GM03348 (cell line): ENCODE results near the gene MYO3B.
"Not testable (repeated sequence)": the region's sequence is repeated elsewhere in the genome, so short reads cannot be mapped to it uniquely, and the experiment has no call there.

Experiments used
- DNase-seq: peaks from one replicate; pipeline ENCODE4 v3.0.0; 2012; ENCODE audit warnings: low spot score

Gene MYO3B

GRCh38 chr2:170262806-170263205 lies 84.9 kb downstream of the MYO3B start:
- no peak for DNase-seq

GRCh38 chr2:170263728-170264521 lies 86.0 kb downstream of the MYO3B start:
- DNase-seq = not testable (repeated sequence)

- no peak for DNase-seq
These were observed 86.5 kb downstream of the MYO3B start for GRCh38 chr2:170264522-170264860.

GRCh38 chr2:170264865-170265264 lies 86.9 kb downstream of the MYO3B start:
- no peak for DNase-seq

GRCh38 chr2:170265321-170265720 lies 87.4 kb downstream of the MYO3B start:
- no peak for DNase-seq

- no peak for DNase-seq
These were observed 88.4 kb downstream of the MYO3B start for GRCh38 chr2:170266358-170266757.

GRCh38 chr2:170267071-170267470 lies 89.1 kb downstream of the MYO3B start:
- DNase-seq = no peak

GRCh38 chr2:170270278-170270864 lies 92.4 kb downstream of the MYO3B start:
- DNase-seq = no peak

GRCh38 chr2:170271340-170271739 lies 93.4 kb downstream of the MYO3B start:
- DNase-seq = no peak

- no peak for DNase-seq
These were observed 98.1 kb downstream of the MYO3B start for GRCh38 chr2:170276056-170276455.

- no peak for DNase-seq
These were observed 99.1 kb downstream of the MYO3B start for GRCh38 chr2:170276925-170277629.

- DNase-seq = no peak
These were observed 100.0 kb downstream of the MYO3B start for GRCh38 chr2:170277951-170278350.

- not testable (repeated sequence) for DNase-seq
These were observed 101.7 kb downstream of the MYO3B start for GRCh38 chr2:170279615-170280014.

GRCh38 chr2:170282851-170283250 lies 104.9 kb downstream of the MYO3B start:
- DNase-seq = no peak

- DNase-seq = no peak
These were observed 106.3 kb downstream of the MYO3B start for GRCh38 chr2:170284205-170284604.

- DNase-seq = no peak
These were observed 110.9 kb downstream of the MYO3B start for GRCh38 chr2:170288859-170289258.

GRCh38 chr2:170291474-170291873 lies 113.5 kb downstream of the MYO3B start:
- no peak for DNase-seq

GRCh38 chr2:170292415-170292814 lies 114.5 kb downstream of the MYO3B start:
- no peak for DNase-seq

- no peak for DNase-seq
These were observed 119.5 kb downstream of the MYO3B start for GRCh38 chr2:170297496-170297895.

GRCh38 chr2:170298115-170298514 lies 120.2 kb downstream of the MYO3B start:
- DNase-seq = no peak

- DNase-seq = no peak
These were observed 121.0 kb downstream of the MYO3B start for GRCh38 chr2:170298861-170299429.

GRCh38 chr2:170300993-170301392 lies 123.0 kb downstream of the MYO3B start:
- no peak for DNase-seq

GRCh38 chr2:170301626-170302025 lies 123.7 kb downstream of the MYO3B start:
- DNase-seq = no peak
